Panc1 (cell line): Measurements from ENCODE around the gene GSK3B.

ENCODE experiments used
- CTCF ChIP-seq: fragments of 450-650 bp; IDR thresholded peaks from 2 replicates; pipeline ENCODE4 v1.5.1; 2017; ENCODE audit warnings: mild to moderate bottlenecking
- POLR2AphosphoS5 ChIP-seq: IDR thresholded peaks from 2 replicates; pipeline ENCODE4 v1.6.1; 2012; ENCODE audit warnings: mild to moderate bottlenecking, low read depth, low read length, moderate library complexity
- TCF7L2 ChIP-seq: IDR thresholded peaks from 2 replicates; pipeline ENCODE4 v1.6.1; 2011; ENCODE audit warnings: mild to moderate bottlenecking, low read depth, low read length, inconsistent platforms

- TF ChIP-seq CTCF (no peak), POLR2AphosphoS5 (no peak), TCF7L2 (no peak)
Observed at GRCh38 chr3:119950666-119951325, 143.5 kb downstream of the GSK3B start.
